ENCODE data around the gene EYA4.

EYA4 gene

GRCh38 chr6:133432021-133432989 lies 191.1 kb downstream of the EYA4 start:
- no peak for DNase-seq
- intact Hi-C loops (cut with DNase I), result no loop called here

- intact Hi-C loops (cut with DNase I), result no loop called here
- DNase-seq, result peak in 1 of 10 donors; percentile 66
Measured at GRCh38 chr6:133435065-133435728, 194.0 kb downstream of the EYA4 start.

- intact Hi-C loops (cut with DNase I), result no loop called here
- no peak for DNase-seq
Measured at GRCh38 chr6:133436652-133437051, 195.5 kb downstream of the EYA4 start.

- no peak for DNase-seq
- intact Hi-C loops (cut with DNase I), result no loop called here
Measured at GRCh38 chr6:133441491-133441890, 200.3 kb downstream of the EYA4 start.

GRCh38 chr6:133446789-133447188 lies 205.6 kb downstream of the EYA4 start:
- no peak for DNase-seq
- intact Hi-C loops (cut with DNase I), result no loop called here

GRCh38 chr6:133447924-133448323 lies 206.8 kb downstream of the EYA4 start:
- DNase-seq, result no peak
- intact Hi-C loops (cut with DNase I), result no loop called here

- no peak for DNase-seq
- intact Hi-C loops (cut with DNase I), result no loop called here
Measured at GRCh38 chr6:133456439-133456838, 215.3 kb downstream of the EYA4 start.

- DNase-seq, result no peak
- intact Hi-C loops (cut with DNase I), result no loop called here
Measured at GRCh38 chr6:133456944-133457343, 215.8 kb downstream of the EYA4 start.

GRCh38 chr6:133460101-133460500 lies 218.9 kb downstream of the EYA4 start:
- DNase-seq, result no peak
- intact Hi-C loops (cut with DNase I), result no loop called here

GRCh38 chr6:133463790-133464189 lies 222.6 kb downstream of the EYA4 start:
- intact Hi-C loops (cut with DNase I), result no loop called here
- DNase-seq, result no peak

GRCh38 chr6:133466680-133467079 lies 225.5 kb downstream of the EYA4 start:
- DNase-seq, result no peak
- intact Hi-C loops (cut with DNase I), result no loop called here

- intact Hi-C loops (cut with DNase I), result no loop called here
- no peak for DNase-seq
Measured at GRCh38 chr6:133467231-133467981, 226.2 kb downstream of the EYA4 start.

- no peak for DNase-seq
Measured at GRCh38 chr6:133467982-133468380, 226.8 kb downstream of the EYA4 start.

GRCh38 chr6:133468591-133468990 lies 227.4 kb downstream of the EYA4 start:
- DNase-seq, result no peak
- intact Hi-C loops (cut with DNase I), result no loop called here

More at GRCh38 chr6:133467982-133468380, 226.8 kb downstream of the EYA4 start:
- intact Hi-C loops (cut with DNase I), result no loop called here

- intact Hi-C loops (cut with DNase I), result no loop called here
- no peak for DNase-seq
Measured at GRCh38 chr6:133474516-133474915, 233.4 kb downstream of the EYA4 start.

GRCh38 chr6:133478673-133479072 lies 237.5 kb downstream of the EYA4 start:
- intact Hi-C loops (cut with DNase I), result no loop called here
- DNase-seq, result no peak

GRCh38 chr6:133487174-133487573 lies 246.0 kb downstream of the EYA4 start:
- DNase-seq, result no peak
- intact Hi-C loops (cut with DNase I), result no loop called here

- no peak for DNase-seq
- intact Hi-C loops (cut with DNase I), result no loop called here
Measured at GRCh38 chr6:133495205-133495903, 254.2 kb downstream of the EYA4 start.

- intact Hi-C loops (cut with DNase I), result no loop called here
- no peak for DNase-seq
Measured at GRCh38 chr6:133499662-133500061, 258.5 kb downstream of the EYA4 start.

GRCh38 chr6:133501675-133502270 lies 260.6 kb downstream of the EYA4 start:
- intact Hi-C loops (cut with DNase I), result no loop called here
- no peak for DNase-seq

All from posterior cingulate gyrus (tissue), 11 donors.